ENCODE results near the gene CERS4. TPM values are rescaled to one million over a fixed set of nuclear protein-coding genes. Genes with fewer than 3 reads are reported as not detected.
A peak's percentile ranks its signal among the peaks of the same experiment; 100 is the strongest.
"Not testable (repeated sequence)": the region's sequence is repeated elsewhere in the genome, so short reads cannot be mapped to it uniquely, and the experiment has no call there.

The CERS4 gene
- total RNA-seq, 1 donor from 2014 or later, result 50.7 TPM

GRCh38 chr19:8209462-8210378, 550 bp downstream of the CERS4 start:
- DNase-seq, result peak; percentile 72

DNA sequence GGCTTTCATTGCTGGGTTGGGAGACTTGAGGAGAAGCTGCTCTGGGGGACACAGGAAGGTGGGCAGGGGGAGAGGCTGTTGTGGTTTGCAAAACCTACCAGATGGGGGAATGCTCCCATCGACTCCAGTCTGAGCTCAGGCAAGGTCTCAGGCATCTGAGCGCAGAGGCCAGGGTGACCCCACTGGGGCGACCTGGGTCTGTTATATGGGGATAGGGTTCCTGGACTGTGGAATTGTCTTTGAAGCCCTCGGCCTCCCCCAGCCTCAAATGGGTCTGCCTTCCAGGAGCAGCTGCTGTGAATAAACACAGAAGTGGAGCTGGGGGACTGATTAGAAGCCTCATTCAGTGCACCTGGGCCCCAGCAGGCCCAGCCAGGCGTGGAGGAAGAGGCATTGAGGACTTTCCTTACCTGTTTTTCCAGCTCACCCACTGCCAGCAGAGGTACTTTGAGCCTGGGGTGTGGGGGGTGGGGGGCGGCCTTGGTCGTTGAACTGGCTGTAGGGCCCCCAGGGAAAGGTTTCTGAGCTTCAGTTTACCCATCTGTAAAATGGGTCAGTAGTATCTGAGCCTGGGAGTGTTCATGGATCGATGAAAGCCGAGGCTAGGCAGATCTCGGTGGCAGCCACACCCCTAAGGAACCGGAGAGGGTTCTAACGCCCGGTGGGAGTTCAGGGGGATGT, 1.4 kb downstream of the CERS4 start:
- DNase-seq, result no peak

GRCh38 chr19:8212212-8212611, 3.0 kb downstream of the CERS4 start:
- no peak for DNase-seq

DNA sequence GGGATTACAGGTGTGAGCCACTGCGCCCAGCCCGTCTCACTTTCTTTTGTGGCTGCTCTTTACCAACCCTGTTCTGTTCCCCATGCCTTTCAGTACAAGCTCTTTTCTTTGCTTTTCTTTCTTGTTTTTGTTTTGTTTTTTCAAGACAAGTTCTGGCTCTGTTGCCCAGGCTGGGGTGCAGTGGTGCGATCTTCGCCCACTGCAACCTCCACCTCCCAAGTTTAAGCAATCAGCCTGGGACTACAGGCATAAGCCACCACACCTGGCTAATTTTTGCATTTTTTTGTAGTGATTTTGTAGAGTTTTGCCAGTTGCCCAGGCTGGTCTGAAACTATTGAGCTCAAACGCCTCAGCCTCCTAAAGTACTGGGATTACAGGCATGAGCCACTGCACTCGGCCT, 3.7 kb downstream of the CERS4 start:
- DNase-seq, result no peak

GRCh38 chr19:8213827-8214672, 4.9 kb downstream of the CERS4 start:
- no peak for DNase-seq

- no peak for DNase-seq
Measured at GRCh38 chr19:8214802-8215201, 5.6 kb downstream of the CERS4 start.

DNA sequence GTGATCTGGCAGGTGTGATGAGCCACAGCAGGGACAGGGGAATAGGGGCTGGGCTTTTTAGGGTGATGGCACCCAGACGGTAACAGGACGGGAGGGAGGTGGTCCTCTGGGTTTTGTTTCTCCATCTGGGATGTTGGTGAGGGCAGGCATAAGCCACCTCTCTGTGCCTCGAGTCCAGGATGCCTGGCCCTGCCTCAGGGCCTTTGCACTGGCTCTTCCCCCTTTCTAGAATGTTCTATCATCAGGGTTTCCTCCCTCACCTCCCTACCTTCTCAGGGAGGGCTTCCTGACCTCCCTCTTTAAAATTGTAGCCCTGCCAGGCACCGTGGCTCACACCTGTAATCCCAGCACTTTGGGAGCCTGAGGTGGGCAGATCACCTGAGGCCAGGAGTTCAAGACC, 6.6 kb downstream of the CERS4 start:
- DNase-seq, result no peak

- DNase-seq, result no peak
Measured at GRCh38 chr19:8216357-8216756, 7.2 kb downstream of the CERS4 start.

- DNase-seq, result not testable (repeated sequence)
Measured at GRCh38 chr19:8218127-8218526, 9.0 kb downstream of the CERS4 start.

GRCh38 chr19:8220481-8220880, 11.3 kb downstream of the CERS4 start:
- DNase-seq, result no peak

DNA sequence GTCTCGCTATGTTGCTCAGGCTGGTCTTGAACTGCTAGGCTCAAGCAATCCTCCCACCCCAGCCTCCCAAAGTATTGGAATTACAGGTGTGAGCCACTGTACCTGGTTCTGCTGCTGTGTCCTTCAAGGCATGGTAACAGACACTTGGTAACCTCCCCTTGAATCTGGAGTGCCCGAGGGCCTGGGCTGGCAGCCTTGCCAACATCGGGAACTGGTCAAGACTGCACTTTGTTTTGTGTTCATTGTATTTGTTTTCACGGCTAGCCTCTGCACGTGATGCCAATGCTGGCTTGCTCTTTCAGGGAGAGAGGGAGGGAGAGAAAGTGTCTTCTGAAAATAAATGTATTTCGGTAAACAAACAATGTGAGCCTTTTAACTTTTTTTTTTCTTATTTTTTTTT, 12.0 kb downstream of the CERS4 start:
- peak; percentile 47 for DNase-seq

- not testable (repeated sequence) for DNase-seq
Measured at GRCh38 chr19:8223442-8223841, 14.3 kb downstream of the CERS4 start.

DNA sequence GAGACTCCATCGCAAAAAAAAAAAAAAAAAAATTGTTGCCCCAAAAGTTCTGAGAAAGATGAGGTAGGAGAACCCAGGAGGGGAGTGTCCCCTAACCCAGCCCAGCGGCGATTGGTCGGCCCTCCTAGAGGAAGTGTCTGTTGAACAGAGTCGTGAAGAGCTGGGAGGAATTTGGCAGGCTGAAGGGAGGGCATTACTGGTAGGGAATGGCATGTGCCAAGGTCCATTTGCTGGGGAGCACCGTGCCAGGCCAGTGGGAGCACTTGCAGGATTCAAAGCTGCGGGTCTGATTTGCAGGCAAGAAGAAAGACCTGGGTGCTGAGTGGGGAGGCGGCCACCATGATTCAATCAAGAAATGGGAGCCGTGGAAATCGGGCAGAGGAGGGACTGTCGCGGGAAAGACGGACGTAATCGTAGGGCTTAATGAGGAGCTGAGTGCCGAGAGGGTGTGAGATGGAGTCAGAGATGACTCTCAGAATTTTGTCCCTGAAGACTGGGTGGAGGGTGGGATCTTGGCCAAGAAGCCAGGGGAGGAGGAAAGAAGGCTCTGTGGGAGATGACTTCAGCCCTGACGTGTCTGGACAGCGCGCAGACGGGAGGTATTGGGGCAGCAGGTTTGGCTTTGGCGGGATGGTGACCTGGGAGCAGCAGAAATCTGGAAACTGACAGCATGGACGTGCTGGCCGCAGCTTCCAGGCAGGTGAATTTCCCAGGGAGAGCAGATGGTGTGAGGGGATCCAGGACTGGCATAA, 15.4 kb downstream of the CERS4 start:
- no peak for DNase-seq

DNA sequence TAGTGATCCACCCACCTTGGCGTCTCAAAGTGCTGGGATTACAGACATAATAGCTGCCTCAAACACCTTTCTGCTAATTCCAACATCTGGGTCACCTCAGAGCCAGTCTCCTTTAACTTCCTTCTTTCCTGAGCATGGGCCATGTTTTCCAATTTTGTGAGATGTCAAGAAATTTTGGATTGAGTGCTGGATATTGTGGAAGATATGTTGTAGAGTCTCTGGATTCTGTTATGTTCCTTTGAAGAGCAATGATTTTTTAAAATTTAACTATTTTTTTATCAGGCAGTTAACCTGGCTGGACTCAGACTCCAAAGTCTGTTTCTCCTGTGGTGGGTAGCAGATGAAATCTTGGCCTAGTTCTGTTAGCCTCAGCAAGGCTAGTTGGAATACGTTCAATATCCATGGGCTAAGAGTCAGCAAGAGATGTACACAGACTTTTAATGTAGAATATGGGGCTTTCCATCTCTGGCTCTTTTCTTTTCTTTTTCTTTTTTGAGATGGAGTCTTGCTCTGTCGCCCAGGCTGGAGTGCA, 22.0 kb downstream of the CERS4 start:
- DNase-seq, result no peak

DNA sequence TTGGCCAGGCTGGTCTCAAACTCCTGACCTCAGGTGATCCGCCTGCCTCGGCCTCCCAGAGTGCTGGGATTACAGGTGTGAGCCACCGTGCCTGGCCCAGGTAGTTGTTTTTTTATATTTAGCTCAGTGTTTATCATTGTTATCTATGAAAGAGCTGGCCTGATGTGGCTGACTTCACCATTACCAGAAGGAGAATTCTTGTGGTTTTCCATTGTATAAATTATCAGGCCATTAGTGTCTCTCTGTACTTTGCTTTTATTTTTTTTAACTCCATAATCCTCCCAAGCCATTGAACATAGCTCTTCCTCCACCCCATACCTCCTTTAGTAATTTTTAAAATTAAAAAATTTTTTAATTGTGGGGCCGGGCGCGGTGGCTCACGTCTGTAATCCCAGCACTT, 24.2 kb downstream of the CERS4 start:
- DNase-seq, result no peak

DNA sequence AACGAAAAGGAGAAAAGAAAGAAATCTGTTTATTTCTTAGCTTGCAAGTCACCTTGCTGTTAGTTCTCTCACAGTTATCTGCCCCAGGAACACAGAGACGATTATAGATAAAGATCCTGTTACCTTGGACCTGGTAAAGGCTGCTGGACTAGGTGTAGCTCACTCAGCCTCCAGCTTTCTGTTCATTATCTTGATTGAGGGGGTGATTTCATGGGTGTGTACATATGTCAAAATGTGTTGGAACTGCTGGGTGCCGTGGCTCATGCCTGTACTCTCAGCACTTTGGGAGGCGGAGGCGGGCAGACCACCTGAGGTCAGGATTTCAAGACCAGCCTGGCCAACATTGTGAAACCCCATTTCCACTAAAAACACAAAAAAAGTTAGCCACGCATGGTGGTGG, 27.9 kb downstream of the CERS4 start:
- DNase-seq, result no peak

GRCh38 chr19:8238251-8238650, 29.1 kb downstream of the CERS4 start:
- DNase-seq, result no peak

GRCh38 chr19:8239528-8240273, 30.5 kb downstream of the CERS4 start:
- no peak for DNase-seq

DNA sequence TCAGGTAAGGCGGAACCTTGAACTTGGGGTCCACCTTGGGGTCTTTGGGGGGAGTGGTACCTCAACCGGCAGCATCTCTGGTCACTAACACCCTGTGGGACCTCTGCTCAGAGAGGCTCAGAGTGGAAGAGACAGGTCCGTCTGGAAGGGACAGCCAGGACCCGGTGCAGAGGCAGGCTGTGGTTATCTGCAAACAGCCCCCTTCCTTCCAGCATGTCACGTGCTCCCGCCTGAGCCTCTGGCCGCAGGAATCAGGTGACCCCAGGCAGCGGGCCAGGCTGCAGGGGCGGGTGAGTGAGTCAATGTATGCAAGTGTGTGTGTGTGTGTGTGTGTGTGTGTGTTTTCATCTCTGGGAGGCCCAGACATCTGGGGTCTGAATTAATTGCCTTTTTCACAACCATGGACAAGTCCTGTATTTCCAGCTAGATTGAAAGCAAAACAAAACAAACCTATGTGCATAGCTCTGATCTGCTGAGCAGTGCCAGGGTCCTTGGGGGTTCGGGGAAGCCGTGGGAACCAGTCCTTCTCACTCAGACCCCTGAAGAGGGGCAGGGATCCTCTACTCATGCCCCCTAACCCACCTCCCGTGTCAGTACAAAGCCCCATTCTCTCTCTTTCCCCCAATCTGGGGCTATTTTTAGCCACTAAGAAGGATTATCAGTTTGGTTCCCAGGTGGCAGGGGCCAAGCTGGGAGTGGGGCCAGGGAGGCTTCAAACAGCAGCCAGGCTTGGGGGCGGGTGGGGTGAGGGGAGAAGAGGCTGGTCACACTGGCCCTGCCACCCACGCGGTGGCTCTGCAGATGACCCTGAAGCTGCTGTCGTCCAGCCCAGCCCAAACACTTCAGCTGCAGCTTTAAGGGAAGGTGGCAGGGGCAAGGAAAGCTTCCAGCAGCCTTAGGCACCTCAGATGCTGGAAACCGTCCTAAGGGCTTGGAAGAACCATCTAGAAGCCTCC, 31.4 kb downstream of the CERS4 start:
- DNase-seq, result peak; percentile 85

- DNase-seq, result no peak
Measured at GRCh38 chr19:8241646-8242045, 32.5 kb downstream of the CERS4 start.
